Measurements from ENCODE around the gene PEF1.

PEF1 gene

DNA sequence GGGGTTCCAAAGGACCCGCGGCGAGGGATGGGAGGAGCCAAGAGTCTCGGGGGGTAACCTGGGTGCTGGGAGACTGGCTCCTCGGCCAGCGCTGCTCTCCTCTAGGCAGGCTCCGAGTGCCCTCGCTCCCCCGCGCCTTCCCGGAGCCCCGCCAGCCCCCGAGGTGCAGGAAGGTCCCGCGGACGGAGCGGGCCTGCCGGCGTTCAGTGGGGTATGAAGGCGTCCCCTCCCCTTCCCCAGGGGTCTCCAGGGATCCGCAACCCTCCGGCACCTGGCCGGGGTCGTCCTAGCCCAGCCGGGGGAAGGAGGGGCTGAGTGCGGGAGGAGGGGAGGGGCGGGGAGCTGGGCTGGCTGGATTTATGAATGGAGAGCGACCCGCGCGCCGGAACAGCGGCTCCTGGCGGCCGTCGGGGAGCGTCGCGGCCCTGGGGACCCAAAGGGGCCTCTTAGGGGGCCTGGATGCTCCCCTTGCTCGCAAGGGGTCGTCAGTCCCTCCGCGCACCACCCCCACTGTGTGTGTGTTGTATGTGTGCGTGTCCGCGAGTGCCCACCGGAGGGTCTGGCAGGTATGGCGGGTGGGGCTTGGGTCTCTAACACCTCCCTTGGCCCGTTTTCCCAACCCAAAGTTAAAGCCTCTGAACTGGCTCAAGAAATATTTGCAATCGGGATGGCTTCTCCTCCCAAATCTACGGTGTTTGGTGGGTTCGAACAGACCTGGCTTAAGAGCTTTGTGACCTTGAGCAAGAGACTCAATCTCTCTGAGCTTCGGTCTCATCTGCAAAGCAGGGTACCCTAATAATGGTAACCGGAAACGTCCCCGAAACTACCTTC lies 26.5 kb downstream of the PEF1 start:
- no peaks in the 10 kb centered on the region for H3K9me3 ChIP-seq (ENCODE audit: insufficient read depth, low read length)
- H3K4me2 ChIP-seq (ENCODE audit: low read length): peak overlapping the region; percentile 96
- TF ChIP-seq EZH2phosphoT487 (IDR thresholded peaks at IDR 0.05; ENCODE audit: low read depth): no peak
- TF ChIP-seq, protein P1, sequence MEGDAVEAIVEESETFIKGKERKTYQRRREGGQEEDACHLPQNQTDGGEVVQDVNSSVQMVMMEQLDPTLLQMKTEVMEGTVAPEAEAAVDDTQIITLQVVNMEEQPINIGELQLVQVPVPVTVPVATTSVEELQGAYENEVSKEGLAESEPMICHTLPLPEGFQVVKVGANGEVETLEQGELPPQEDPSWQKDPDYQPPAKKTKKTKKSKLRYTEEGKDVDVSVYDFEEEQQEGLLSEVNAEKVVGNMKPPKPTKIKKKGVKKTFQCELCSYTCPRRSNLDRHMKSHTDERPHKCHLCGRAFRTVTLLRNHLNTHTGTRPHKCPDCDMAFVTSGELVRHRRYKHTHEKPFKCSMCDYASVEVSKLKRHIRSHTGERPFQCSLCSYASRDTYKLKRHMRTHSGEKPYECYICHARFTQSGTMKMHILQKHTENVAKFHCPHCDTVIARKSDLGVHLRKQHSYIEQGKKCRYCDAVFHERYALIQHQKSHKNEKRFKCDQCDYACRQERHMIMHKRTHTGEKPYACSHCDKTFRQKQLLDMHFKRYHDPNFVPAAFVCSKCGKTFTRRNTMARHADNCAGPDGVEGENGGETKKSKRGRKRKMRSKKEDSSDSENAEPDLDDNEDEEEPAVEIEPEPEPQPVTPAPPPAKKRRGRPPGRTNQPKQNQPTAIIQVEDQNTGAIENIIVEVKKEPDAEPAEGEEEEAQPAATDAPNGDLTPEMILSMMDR (IDR thresholded peaks at IDR 0.05; ENCODE audit: low read depth, low read length): peak; percentile 65
- H3K27ac ChIP-seq (ENCODE audit: low read length): no peak overlapping the region
- peak overlapping the region; percentile 85 for H2AFZ ChIP-seq (ENCODE audit: low read depth, low read length)
- H3K4me1 ChIP-seq (ENCODE audit: low read length): peaks cover 15% of the 10 kb centered on the region
- H3K36me3 ChIP-seq (replicated peaks; ENCODE audit: low read depth, low read length): no peaks in the 10 kb centered on the region
- no peaks in the 10 kb centered on the region for H4K20me1 ChIP-seq (ENCODE audit: insufficient read depth, low read length)
- no peaks in the 10 kb centered on the region for H3K27me3 ChIP-seq (ENCODE audit: low read depth, low read length)
- no peaks in the 10 kb centered on the region for H3K79me2 ChIP-seq (ENCODE audit: low read length)
- peak overlapping the region; percentile 99 for H3K4me3 ChIP-seq (ENCODE audit: low read length)
- peak overlapping the region; percentile 79 for H3K9ac ChIP-seq (ENCODE audit: low read length)

DNA sequence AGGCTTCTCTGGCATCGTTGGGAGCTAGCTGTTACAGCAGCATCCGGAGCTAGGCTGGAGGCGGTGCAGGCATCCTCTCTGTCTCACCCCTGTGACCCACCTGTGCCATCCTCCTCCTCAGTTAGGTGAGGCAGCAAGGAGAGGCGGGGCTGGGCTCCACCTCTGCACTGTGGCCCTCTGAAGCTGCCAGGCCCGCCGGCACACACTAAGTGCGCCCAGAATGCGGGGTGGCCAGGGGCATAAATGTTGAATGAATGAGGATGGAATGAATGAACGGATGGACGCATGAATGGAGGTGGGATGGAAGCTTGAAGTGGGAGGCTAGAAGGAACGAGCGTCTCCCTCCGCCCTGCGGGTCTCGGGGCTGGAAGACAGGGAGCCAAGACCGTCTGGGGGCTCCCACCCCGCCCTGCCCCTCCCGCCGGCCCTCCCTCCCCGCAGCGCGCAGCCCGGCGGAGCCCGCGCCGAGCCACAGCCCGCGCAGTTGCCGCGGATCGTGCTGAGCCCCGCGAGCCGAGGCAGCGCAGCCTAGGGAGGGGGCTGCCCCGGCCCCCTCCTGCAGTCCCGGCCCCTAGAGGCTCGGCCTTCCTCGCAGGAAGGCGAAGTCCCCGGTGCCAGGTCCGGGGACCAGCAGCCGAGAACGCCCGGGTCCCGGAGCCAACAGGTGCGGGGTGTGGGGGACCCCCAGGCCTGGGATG lies 27.3 kb downstream of the PEF1 start, which contains the start of gene HCRTR1:
TSS of gene HCRTR1 (plus strand) at position 472 of the 698 bp plus-strand sequence. CDS start 1,504 bp downstream, outside the sequence.
- Histone ChIP-seq H4K20me1 (ENCODE audit: insufficient read depth, low read length) (no peaks in the 10 kb centered on the region), H3K79me2 (ENCODE audit: low read length) (no peaks in the 10 kb centered on the region), H3K36me3 (replicated peaks; ENCODE audit: low read depth, low read length) (no peaks in the 10 kb centered on the region), H3K9ac (ENCODE audit: low read length) (peak within 1 kb of the TSS; percentile 79), H2AFZ (ENCODE audit: low read depth, low read length) (peak within 1 kb of the TSS; percentile 85), H3K9me3 (ENCODE audit: insufficient read depth, low read length) (no peaks in the 10 kb centered on the region), H3K4me2 (ENCODE audit: low read length) (peak within 1 kb of the TSS; percentile 96), H3K27ac (ENCODE audit: low read length) (no peak within 1 kb of the TSS), H3K4me3 (ENCODE audit: low read length) (peak within 1 kb of the TSS; percentile 99), H3K27me3 (ENCODE audit: low read depth, low read length) (no peaks in the 10 kb centered on the region), H3K4me1 (ENCODE audit: low read length) (peaks cover 15% of the 10 kb centered on the region)
- TF ChIP-seq, protein P1 (IDR thresholded peaks at IDR 0.05; ENCODE audit: low read depth, low read length): no peak
- TF ChIP-seq EZH2phosphoT487 (IDR thresholded peaks at IDR 0.05; ENCODE audit: low read depth): no peak

DNA sequence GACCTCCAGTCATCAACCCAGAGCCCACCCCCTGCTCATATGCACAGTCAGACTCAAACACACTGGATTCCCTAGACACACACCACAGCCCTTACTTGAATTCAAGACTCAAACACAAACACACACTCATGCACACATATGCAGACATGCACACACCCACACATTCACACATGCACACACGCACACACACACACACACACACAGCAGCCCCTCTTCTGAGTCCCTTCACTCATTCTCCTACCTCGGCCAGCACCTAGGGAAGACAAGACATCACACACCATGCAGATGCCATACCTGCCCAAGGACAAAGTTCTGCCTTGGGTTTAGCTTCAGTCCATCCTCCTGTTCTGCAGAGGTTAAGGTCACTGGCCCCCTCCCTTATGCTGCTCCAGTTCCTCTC lies 28.7 kb downstream of the PEF1 start:
- TF ChIP-seq, protein P1 (IDR thresholded peaks at IDR 0.05; ENCODE audit: low read depth, low read length): no peak
- TF ChIP-seq EZH2phosphoT487 (IDR thresholded peaks at IDR 0.05; ENCODE audit: low read depth): no peak
- H3K79me2 ChIP-seq (ENCODE audit: low read length): no peaks in the 10 kb centered on the region
- no peak overlapping the region for H2AFZ ChIP-seq (ENCODE audit: low read depth, low read length)
- H3K4me1 ChIP-seq (ENCODE audit: low read length): peaks cover 15% of the 10 kb centered on the region
- H3K36me3 ChIP-seq (replicated peaks; ENCODE audit: low read depth, low read length): no peaks in the 10 kb centered on the region
- H3K9ac ChIP-seq (ENCODE audit: low read length): no peak overlapping the region
- no peak overlapping the region for H3K27ac ChIP-seq (ENCODE audit: low read length)
- no peak overlapping the region for H3K4me3 ChIP-seq (ENCODE audit: low read length)
- H4K20me1 ChIP-seq (ENCODE audit: insufficient read depth, low read length): no peaks in the 10 kb centered on the region
- no peak overlapping the region for H3K4me2 ChIP-seq (ENCODE audit: low read length)
- H3K27me3 ChIP-seq (ENCODE audit: low read depth, low read length): no peaks in the 10 kb centered on the region
- H3K9me3 ChIP-seq (ENCODE audit: insufficient read depth, low read length): no peaks in the 10 kb centered on the region

DNA sequence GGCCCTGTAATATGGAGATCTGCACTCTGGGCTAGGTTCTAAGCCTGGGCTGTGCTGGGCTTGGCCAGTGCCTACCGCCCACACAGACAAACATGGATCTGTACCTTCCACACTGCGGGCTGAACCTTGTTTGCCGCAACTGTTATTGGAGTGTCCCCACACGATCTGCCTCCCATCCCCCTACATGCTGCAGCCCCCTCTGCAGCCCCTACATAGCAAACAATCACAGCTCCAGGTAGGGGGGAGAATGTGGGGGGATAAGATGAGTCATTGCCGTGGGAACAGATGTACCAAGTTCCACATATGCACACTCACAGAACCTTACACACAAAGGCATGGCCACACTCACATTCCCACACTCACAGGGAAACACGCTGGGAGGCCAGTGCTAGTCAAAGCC lies 29.3 kb downstream of the PEF1 start:
- no peaks in the 10 kb centered on the region for H3K9me3 ChIP-seq (ENCODE audit: insufficient read depth, low read length)
- H3K27ac ChIP-seq (ENCODE audit: low read length): no peak overlapping the region
- H3K9ac ChIP-seq (ENCODE audit: low read length): no peak overlapping the region
- peaks cover 15% of the 10 kb centered on the region for H3K4me1 ChIP-seq (ENCODE audit: low read length)
- no peak overlapping the region for H2AFZ ChIP-seq (ENCODE audit: low read depth, low read length)
- no peaks in the 10 kb centered on the region for H3K36me3 ChIP-seq (replicated peaks; ENCODE audit: low read depth, low read length)
- no peak overlapping the region for H3K4me3 ChIP-seq (ENCODE audit: low read length)
- no peaks in the 10 kb centered on the region for H3K79me2 ChIP-seq (ENCODE audit: low read length)
- no peak for TF ChIP-seq EZH2phosphoT487 (IDR thresholded peaks at IDR 0.05; ENCODE audit: low read depth)
- TF ChIP-seq, protein P1 (IDR thresholded peaks at IDR 0.05; ENCODE audit: low read depth, low read length): no peak
- H3K4me2 ChIP-seq (ENCODE audit: low read length): no peak overlapping the region
- H3K27me3 ChIP-seq (ENCODE audit: low read depth, low read length): no peaks in the 10 kb centered on the region
- H4K20me1 ChIP-seq (ENCODE audit: insufficient read depth, low read length): no peaks in the 10 kb centered on the region
